OCI-LY7 (cell line): Measurements from ENCODE around the gene CERS4. TPM values are rescaled to one million over a fixed set of nuclear protein-coding genes. Genes with fewer than 3 reads are reported as not detected.

Source experiments
- BruUV-seq: library from RNA; stranded (reverse); fragments of 400-500 nt; replicated peaks from 2 replicates; lab custom pipeline; 2021; lab: Mats Ljungman, UMichigan
- CTCF ChIA-PET: fragments of 300-600 bp; sonication (Branson Sonifier 250); formaldehyde crosslinking; loops from one replicate; lab custom pipeline; 2022; ENCODE audit warnings: antibody characterized with exemption; ENCODE audit not compliant: unreplicated experiment; lab: Charles Lee
- POLR2A ChIA-PET: fragments of 300-600 bp; sonication (Branson Sonifier 250); formaldehyde crosslinking; loops from one replicate; lab custom pipeline; 2022; ENCODE audit warnings: antibody characterized with exemption; lab: Charles Lee
- DNase-seq: peaks from one replicate; pipeline ENCODE4 v3.0.0-alpha.2; 2015; ENCODE audit warnings: low spot score
- H2AFZ ChIP-seq: fragments of 200-600 bp; sonication (generic), shearing (Covaris generic); 2 replicates; pipeline ENCODE4 v1.6.1; 2014; ENCODE audit warnings: mild to moderate bottlenecking, antibody characterized with exemption, low read length, moderate library complexity
- H3K27ac ChIP-seq: fragments of 200-600 bp; sonication (generic); 2 replicates; pipeline ENCODE4 v1.5.1; 2014; ENCODE audit warnings: mixed run types, low read depth, mild to moderate bottlenecking, moderate library complexity, low read length, inconsistent platforms; ENCODE audit not compliant: poor library complexity, severe bottlenecking
- H3K36me3 ChIP-seq: fragments of 200-600 bp; sonication (generic); 2 replicates; pipeline ENCODE4 v1.6.1; 2014; ENCODE audit warnings: mild to moderate bottlenecking, antibody characterized with exemption, low read length, moderate library complexity, mixed read lengths; ENCODE audit not compliant: insufficient read depth
- H3K4me1 ChIP-seq: fragments of 200-600 bp; sonication (generic); 2 replicates; pipeline ENCODE4 v1.5.1; 2014; ENCODE audit warnings: mild to moderate bottlenecking, low read length; ENCODE audit not compliant: insufficient read depth, poor library complexity, severe bottlenecking
- H3K4me2 ChIP-seq: fragments of 200-600 bp; sonication (generic); 2 replicates; pipeline ENCODE4 v1.6.1; 2014; ENCODE audit warnings: mild to moderate bottlenecking, low read length
- H3K4me3 ChIP-seq: fragments of 200-600 bp; sonication (generic); 2 replicates; pipeline ENCODE4 v1.5.1; 2014; ENCODE audit warnings: mild to moderate bottlenecking, low read depth, low read length; ENCODE audit not compliant: poor library complexity, severe bottlenecking
- H3K79me2 ChIP-seq: fragments of 200-600 bp; sonication (generic); 2 replicates; pipeline ENCODE4 v1.6.1; 2016; ENCODE audit warnings: low read depth, mild to moderate bottlenecking, low read length, moderate library complexity, mixed read lengths; ENCODE audit not compliant: insufficient read depth
- H3K9me2 ChIP-seq: fragments of 200-600 bp; sonication (generic); 2 replicates; pipeline ENCODE4 v1.6.1; 2016; ENCODE audit warnings: mild to moderate bottlenecking, low read length, mixed read lengths; ENCODE audit not compliant: insufficient read depth
- H3K9me3 ChIP-seq: fragments of 200-600 bp; sonication (generic); 2 replicates; pipeline ENCODE4 v1.6.1; 2014; ENCODE audit warnings: mild to moderate bottlenecking, mixed run types, low read length, mixed read lengths
- H4K20me1 ChIP-seq: fragments of 200-600 bp; sonication (generic); 2 replicates; pipeline ENCODE4 v1.6.1; 2014; ENCODE audit warnings: mild to moderate bottlenecking, antibody characterized with exemption, low read length, moderate library complexity, mixed read lengths; ENCODE audit not compliant: insufficient read depth
- EZH2phosphoT487 ChIP-seq: fragments of 200-600 bp; sonication (generic); IDR thresholded peaks from 2 replicates; pipeline ENCODE4 v1.6.1; 2018; ENCODE audit warnings: low read depth, borderline replicate concordance, mild to moderate bottlenecking, mixed run types, antibody characterized with exemption, low read length, moderate library complexity, mixed read lengths
- intact Hi-C: fragments of 100-400 bp; cut with micrococcal nuclease; formaldehyde crosslinking; loops from one replicate; pipeline ENCODE4 v1.10.0; 2022; ENCODE audit not compliant: unreplicated experiment
- total RNA-seq, 2 experiments: library from RNA; depleted of rRNA in 1 of 2; stranded (reverse); fragments of >200 nt in 1 of 2; shearing (Covaris generic) in 1 of 2; gene quantifications; 2 replicates each; pipeline ENCODE4 v1.2.3, GENCODE V29; 2014 to 2022
- TF ChIP-seq, protein P1 (sequence below): fragments of 200-600 bp; sonication (generic); conservative IDR thresholded peaks from 2 replicates; pipeline ENCODE4 v1.5.1; 2014; ENCODE audit warnings: mild to moderate bottlenecking, antibody characterized with exemption, low read length, moderate library complexity, mixed read lengths

Gene CERS4
- total RNA-seq, 2 experiments from 2014 or later = 36.8 to 54.9 TPM

DNA sequence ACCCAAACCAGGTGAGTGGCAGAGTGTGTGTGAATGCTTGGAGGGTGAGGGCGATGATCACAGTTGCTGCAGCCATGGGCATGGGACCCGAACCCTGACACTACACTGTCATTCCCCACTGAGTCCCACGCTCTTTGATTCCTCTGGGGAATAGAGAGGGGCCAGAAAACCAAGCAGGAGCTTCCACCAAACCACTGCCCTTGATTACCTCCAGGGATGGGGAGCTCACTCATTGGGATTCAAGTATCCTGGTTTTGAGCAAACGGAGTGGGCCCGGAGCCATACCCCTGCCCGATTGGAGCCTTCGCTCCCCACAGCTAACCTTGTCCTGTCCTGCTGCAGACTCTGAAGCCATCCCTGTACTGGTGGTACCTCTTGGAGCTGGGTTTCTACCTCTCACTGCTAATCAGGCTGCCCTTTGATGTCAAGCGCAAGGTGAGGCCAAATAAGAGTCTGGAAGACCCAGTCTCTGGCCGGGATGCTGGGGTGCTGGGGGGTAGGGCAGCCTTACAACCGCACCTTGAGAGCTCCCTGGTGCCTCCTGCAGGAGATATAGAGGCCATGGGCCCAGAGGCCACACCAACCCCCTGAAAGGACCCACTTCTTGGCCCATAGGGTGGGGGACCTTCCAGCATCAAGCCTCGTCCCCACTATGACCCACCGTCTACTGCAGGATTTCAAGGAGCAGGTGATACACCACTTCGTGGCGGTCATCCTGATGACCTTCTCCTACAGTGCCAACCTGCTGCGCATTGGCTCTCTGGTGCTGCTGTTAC, 47.3 kb downstream of the CERS4 start:
- H3K36me3 ChIP-seq = peaks cover 35% of the 10 kb centered on the region
- CTCF ChIA-PET = no interaction called here
- H4K20me1 ChIP-seq = no peaks in the 10 kb centered on the region
- H3K4me2 ChIP-seq = no peak overlapping the region
- no peak overlapping the region for H3K4me3 ChIP-seq
- H3K79me2 ChIP-seq = no peaks in the 10 kb centered on the region
- DNase-seq = no peak
- H3K9me3 ChIP-seq = no peaks in the 10 kb centered on the region
- POLR2A ChIA-PET = interaction anchor here (0.6 kb wide), 1 partner anchor 46 kb away, joined by 3 read pairs; no protein-coding TSS in a partner anchor
- intact Hi-C loops = no loop called here
- no peaks in the 10 kb centered on the region for H3K4me1 ChIP-seq
- no TSS peak for BruUV-seq
- H3K27ac ChIP-seq = no peak overlapping the region
- TF ChIP-seq, protein P1, sequence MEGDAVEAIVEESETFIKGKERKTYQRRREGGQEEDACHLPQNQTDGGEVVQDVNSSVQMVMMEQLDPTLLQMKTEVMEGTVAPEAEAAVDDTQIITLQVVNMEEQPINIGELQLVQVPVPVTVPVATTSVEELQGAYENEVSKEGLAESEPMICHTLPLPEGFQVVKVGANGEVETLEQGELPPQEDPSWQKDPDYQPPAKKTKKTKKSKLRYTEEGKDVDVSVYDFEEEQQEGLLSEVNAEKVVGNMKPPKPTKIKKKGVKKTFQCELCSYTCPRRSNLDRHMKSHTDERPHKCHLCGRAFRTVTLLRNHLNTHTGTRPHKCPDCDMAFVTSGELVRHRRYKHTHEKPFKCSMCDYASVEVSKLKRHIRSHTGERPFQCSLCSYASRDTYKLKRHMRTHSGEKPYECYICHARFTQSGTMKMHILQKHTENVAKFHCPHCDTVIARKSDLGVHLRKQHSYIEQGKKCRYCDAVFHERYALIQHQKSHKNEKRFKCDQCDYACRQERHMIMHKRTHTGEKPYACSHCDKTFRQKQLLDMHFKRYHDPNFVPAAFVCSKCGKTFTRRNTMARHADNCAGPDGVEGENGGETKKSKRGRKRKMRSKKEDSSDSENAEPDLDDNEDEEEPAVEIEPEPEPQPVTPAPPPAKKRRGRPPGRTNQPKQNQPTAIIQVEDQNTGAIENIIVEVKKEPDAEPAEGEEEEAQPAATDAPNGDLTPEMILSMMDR = no peak
- no peak for TF ChIP-seq EZH2phosphoT487
- H2AFZ ChIP-seq = no peak overlapping the region
- H3K9me2 ChIP-seq = no peaks in the 10 kb centered on the region

DNA sequence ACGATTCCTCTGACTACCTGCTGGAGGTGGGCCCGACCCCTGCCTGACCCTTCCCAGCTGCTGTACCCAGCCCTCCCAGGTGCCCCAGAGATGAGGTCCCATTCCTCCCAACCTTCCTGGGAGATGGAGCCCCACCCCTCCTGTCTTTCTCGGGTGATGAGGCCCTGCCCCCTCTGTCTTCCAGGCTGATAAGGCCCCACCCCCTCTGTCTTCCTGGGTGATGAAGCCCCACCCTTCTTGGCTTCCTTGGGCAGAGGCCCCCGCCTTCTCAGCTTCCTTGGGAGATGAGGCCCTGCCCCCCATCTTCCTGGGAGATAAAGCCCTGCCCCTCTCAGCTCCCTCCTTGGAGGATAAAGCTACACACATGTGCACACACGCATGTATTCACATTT, 47.9 kb downstream of the CERS4 start:
- no peaks in the 10 kb centered on the region for H3K9me3 ChIP-seq
- peaks cover 39% of the 10 kb centered on the region for H3K36me3 ChIP-seq
- no TSS peak for BruUV-seq
- ChIA-PET POLR2A (interaction anchor here (0.6 kb wide), 1 partner anchor 46 kb away, joined by 3 read pairs; no protein-coding TSS in a partner anchor), CTCF (no interaction called here)
- H4K20me1 ChIP-seq = no peaks in the 10 kb centered on the region
- H3K9me2 ChIP-seq = no peaks in the 10 kb centered on the region
- no peak overlapping the region for H3K4me2 ChIP-seq
- intact Hi-C loops = no loop called here
- H3K4me3 ChIP-seq = no peak overlapping the region
- TF ChIP-seq, protein P1 = no peak
- TF ChIP-seq EZH2phosphoT487 = no peak
- no peak overlapping the region for H3K27ac ChIP-seq
- no peaks in the 10 kb centered on the region for H3K4me1 ChIP-seq
- H3K79me2 ChIP-seq = no peaks in the 10 kb centered on the region
- DNase-seq = no peak
- H2AFZ ChIP-seq = no peak overlapping the region
